GM19099 (cell line): ENCODE results near the gene CSTPP1.

ENCODE experiments used
- POLR2A ChIP-seq: IDR thresholded peaks from 3 replicates; pipeline ENCODE4 v1.6.1; 2011; ENCODE audit warnings: low read depth; ENCODE audit not compliant: insufficient read length; ENCODE audit errors: extremely low read depth

Gene CSTPP1

GRCh38 chr11:46901156-46901555 is 35.4 kb upstream of the CSTPP1 start:
- no peak for TF ChIP-seq POLR2A

- TF ChIP-seq POLR2A: no peak
Observed at GRCh38 chr11:46902694-46903093, 33.9 kb upstream of the CSTPP1 start.

GRCh38 chr11:46903846-46904245 is 32.7 kb upstream of the CSTPP1 start:
- no peak for TF ChIP-seq POLR2A

GRCh38 chr11:46905806-46906205 is 30.8 kb upstream of the CSTPP1 start:
- no peak for TF ChIP-seq POLR2A

GRCh38 chr11:46906609-46907041 is 29.9 kb upstream of the CSTPP1 start:
- TF ChIP-seq POLR2A: no peak

GRCh38 chr11:46907606-46908005 is 29.0 kb upstream of the CSTPP1 start:
- TF ChIP-seq POLR2A: no peak

GRCh38 chr11:46912526-46913150 is 23.9 kb upstream of the CSTPP1 start:
- TF ChIP-seq POLR2A: no peak

- TF ChIP-seq POLR2A: no peak
Observed at GRCh38 chr11:46913484-46913883, 23.1 kb upstream of the CSTPP1 start.

GRCh38 chr11:46914363-46914762 is 22.2 kb upstream of the CSTPP1 start:
- no peak for TF ChIP-seq POLR2A

GRCh38 chr11:46914910-46915309 is 21.7 kb upstream of the CSTPP1 start:
- TF ChIP-seq POLR2A: no peak

- TF ChIP-seq POLR2A: no peak
Observed at GRCh38 chr11:46916286-46917108, 20.1 kb upstream of the CSTPP1 start.

GRCh38 chr11:46917109-46917761 is 19.3 kb upstream of the CSTPP1 start:
- no peak for TF ChIP-seq POLR2A

- no peak for TF ChIP-seq POLR2A
Observed at GRCh38 chr11:46917762-46918082, 18.8 kb upstream of the CSTPP1 start.

- no peak for TF ChIP-seq POLR2A
Observed at GRCh38 chr11:46918083-46918787, 18.3 kb upstream of the CSTPP1 start, which contains the start of gene LRP4. LRP4 (minus strand) TSS chr11:46918550; CDS start chr11:46918379, 171 bp downstream.
